HEK293 (cell line): ENCODE measurements around the gene DDR1.

Source experiments
- GLIS1 ChIP-seq: fragments of 450-650 bp; formaldehyde crosslinking; IDR thresholded peaks from 2 replicates; pipeline ENCODE4 v1.5.1; 2016; ENCODE audit warnings: missing biosample characterization, missing genetic modification characterization
- HOXA7 ChIP-seq: sonication (generic); formaldehyde crosslinking; IDR thresholded peaks from 2 replicates; pipeline ENCODE4 v1.8.1; 2022; ENCODE audit warnings: missing genetic modification reagents, borderline replicate concordance
- MZF1 ChIP-seq: fragments of 450-650 bp; formaldehyde crosslinking; IDR thresholded peaks from 2 replicates; pipeline ENCODE4 v1.5.1; 2017; ENCODE audit warnings: missing biosample characterization, missing genetic modification characterization, borderline replicate concordance
- ZBTB21 ChIP-seq: fragments of 450-650 bp; formaldehyde crosslinking; IDR thresholded peaks from 2 replicates; pipeline ENCODE4 v1.5.1; 2017; ENCODE audit warnings: missing biosample characterization, missing genetic modification characterization
- ZBTB26 ChIP-seq: fragments of 450-650 bp; formaldehyde crosslinking; optimal IDR thresholded peaks from 2 replicates; pipeline ENCODE3; 2016; ENCODE audit warnings: missing biosample characterization, mild to moderate bottlenecking, missing genetic modification characterization
- ZBTB48 ChIP-seq: fragments of 450-650 bp; formaldehyde crosslinking; IDR thresholded peaks from 2 replicates; pipeline ENCODE4 v1.5.1; 2016; ENCODE audit warnings: missing biosample characterization, missing genetic modification characterization
- ZNF114 ChIP-seq: fragments of 450-650 bp; formaldehyde crosslinking; IDR thresholded peaks from 2 replicates; pipeline ENCODE4 v1.5.0; 2017; ENCODE audit warnings: missing biosample characterization, missing genetic modification characterization
- ZNF24 ChIP-seq: fragments of 450-650 bp; formaldehyde crosslinking; IDR thresholded peaks from 2 replicates; pipeline ENCODE4 v1.5.1; 2016; ENCODE audit warnings: missing biosample characterization, missing genetic modification characterization
- ZNF292 ChIP-seq: fragments of 450-650 bp; formaldehyde crosslinking; IDR thresholded peaks from 2 replicates; pipeline ENCODE4 v1.5.1; 2016; ENCODE audit warnings: low read depth, missing biosample characterization, missing genetic modification characterization, borderline replicate concordance
- TF ChIP-seq, protein P1 (sequence below): fragments of 450-650 bp; formaldehyde crosslinking; IDR thresholded peaks from 2 replicates; pipeline ENCODE4 v1.5.1; 2016; ENCODE audit warnings: missing biosample characterization, missing genetic modification characterization
- TF ChIP-seq, protein P2 (sequence below): fragments of 450-650 bp; IDR thresholded peaks from 2 replicates; pipeline ENCODE4 v1.5.1; 2018; ENCODE audit warnings: missing biosample characterization, mild to moderate bottlenecking, missing genetic modification characterization
- TF ChIP-seq, protein P3 (sequence below): fragments of 450-650 bp; formaldehyde crosslinking; IDR thresholded peaks from 2 replicates; pipeline ENCODE4 v1.5.1; 2016; ENCODE audit warnings: missing biosample characterization, missing genetic modification characterization

DNA sequence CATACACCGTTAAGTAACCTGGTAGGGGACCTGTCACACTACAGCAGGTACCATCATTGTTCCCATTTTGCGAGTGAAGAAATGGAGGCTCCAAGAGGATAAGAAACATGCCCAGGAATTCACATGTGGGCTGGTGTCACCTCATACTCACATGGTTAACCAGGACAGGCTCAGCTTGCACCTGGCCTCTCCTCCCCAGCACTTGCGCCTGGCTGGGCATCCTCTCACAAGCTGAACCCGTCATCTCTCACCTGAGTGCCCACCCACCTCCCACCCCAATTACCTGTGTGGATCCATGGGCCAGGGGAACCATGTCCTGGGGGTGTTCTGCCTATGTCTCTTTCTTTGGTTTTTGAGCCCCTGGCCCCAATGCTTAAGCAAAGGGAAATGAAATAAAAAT is 46.2 kb downstream of the DDR1 start:
- TF ChIP-seq ZBTB26 (no peak), ZNF24 (tag by site-specific recombination) (no peak), ZBTB48 (no peak), ZNF114 (tag by site-specific recombination) (no peak), GLIS1 (tag by site-specific recombination) (no peak), MZF1 (tag by site-specific recombination) (no peak), ZBTB21 (no peak), HOXA7 (CRISPR knock-in tag) (no peak), ZNF292 (no peak)
- TF ChIP-seq, protein P1, sequence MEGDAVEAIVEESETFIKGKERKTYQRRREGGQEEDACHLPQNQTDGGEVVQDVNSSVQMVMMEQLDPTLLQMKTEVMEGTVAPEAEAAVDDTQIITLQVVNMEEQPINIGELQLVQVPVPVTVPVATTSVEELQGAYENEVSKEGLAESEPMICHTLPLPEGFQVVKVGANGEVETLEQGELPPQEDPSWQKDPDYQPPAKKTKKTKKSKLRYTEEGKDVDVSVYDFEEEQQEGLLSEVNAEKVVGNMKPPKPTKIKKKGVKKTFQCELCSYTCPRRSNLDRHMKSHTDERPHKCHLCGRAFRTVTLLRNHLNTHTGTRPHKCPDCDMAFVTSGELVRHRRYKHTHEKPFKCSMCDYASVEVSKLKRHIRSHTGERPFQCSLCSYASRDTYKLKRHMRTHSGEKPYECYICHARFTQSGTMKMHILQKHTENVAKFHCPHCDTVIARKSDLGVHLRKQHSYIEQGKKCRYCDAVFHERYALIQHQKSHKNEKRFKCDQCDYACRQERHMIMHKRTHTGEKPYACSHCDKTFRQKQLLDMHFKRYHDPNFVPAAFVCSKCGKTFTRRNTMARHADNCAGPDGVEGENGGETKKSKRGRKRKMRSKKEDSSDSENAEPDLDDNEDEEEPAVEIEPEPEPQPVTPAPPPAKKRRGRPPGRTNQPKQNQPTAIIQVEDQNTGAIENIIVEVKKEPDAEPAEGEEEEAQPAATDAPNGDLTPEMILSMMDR (tag by site-specific recombination) = no peak
- TF ChIP-seq, protein P2, sequence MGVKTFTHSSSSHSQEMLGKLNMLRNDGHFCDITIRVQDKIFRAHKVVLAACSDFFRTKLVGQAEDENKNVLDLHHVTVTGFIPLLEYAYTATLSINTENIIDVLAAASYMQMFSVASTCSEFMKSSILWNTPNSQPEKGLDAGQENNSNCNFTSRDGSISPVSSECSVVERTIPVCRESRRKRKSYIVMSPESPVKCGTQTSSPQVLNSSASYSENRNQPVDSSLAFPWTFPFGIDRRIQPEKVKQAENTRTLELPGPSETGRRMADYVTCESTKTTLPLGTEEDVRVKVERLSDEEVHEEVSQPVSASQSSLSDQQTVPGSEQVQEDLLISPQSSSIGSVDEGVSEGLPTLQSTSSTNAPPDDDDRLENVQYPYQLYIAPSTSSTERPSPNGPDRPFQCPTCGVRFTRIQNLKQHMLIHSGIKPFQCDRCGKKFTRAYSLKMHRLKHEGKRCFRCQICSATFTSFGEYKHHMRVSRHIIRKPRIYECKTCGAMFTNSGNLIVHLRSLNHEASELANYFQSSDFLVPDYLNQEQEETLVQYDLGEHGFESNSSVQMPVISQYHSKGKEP (tag by site-specific recombination) = no peak
- TF ChIP-seq, protein P3, sequence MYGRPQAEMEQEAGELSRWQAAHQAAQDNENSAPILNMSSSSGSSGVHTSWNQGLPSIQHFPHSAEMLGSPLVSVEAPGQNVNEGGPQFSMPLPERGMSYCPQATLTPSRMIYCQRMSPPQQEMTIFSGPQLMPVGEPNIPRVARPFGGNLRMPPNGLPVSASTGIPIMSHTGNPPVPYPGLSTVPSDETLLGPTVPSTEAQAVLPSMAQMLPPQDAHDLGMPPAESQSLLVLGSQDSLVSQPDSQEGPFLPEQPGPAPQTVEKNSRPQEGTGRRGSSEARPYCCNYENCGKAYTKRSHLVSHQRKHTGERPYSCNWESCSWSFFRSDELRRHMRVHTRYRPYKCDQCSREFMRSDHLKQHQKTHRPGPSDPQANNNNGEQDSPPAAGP (tag by site-specific recombination) = no peak
